OCI-LY1 (cell line): ENCODE measurements around the gene TRMU.

Experiments used
- CTCF ChIP-seq: fragments of 200-600 bp; sonication (generic), shearing (Covaris generic); IDR thresholded peaks from 2 replicates; pipeline ENCODE4 v1.5.1; 2017; ENCODE audit warnings: mild to moderate bottlenecking, antibody characterized with exemption, low read length, moderate library complexity, mixed read lengths
- EZH2 ChIP-seq: fragments of 200-600 bp; sonication (generic), shearing (Covaris generic); IDR thresholded peaks from 2 replicates; pipeline ENCODE4 v1.8.0; 2017; ENCODE audit warnings: borderline replicate concordance, mixed run types, mild to moderate bottlenecking, antibody characterized with exemption, low read length, moderate library complexity, mixed read lengths

GRCh38 chr22:46338636-46339035 lies 3.1 kb downstream of the TRMU start:
- TF ChIP-seq CTCF (no peak), EZH2 (no peak)
